Stimulated activated CD4-positive, alpha-beta T cell treated with anti-CD3 and anti-CD28 coated beads, Interleukin-15, amount 100 ng/mL, for 24 hours (primary cell): ENCODE data around the gene HJURP.

Experiments
- DNase-seq: peaks from one replicate; pipeline ENCODE4 v3.0.0-alpha.2; 2020

Gene HJURP

DNA sequence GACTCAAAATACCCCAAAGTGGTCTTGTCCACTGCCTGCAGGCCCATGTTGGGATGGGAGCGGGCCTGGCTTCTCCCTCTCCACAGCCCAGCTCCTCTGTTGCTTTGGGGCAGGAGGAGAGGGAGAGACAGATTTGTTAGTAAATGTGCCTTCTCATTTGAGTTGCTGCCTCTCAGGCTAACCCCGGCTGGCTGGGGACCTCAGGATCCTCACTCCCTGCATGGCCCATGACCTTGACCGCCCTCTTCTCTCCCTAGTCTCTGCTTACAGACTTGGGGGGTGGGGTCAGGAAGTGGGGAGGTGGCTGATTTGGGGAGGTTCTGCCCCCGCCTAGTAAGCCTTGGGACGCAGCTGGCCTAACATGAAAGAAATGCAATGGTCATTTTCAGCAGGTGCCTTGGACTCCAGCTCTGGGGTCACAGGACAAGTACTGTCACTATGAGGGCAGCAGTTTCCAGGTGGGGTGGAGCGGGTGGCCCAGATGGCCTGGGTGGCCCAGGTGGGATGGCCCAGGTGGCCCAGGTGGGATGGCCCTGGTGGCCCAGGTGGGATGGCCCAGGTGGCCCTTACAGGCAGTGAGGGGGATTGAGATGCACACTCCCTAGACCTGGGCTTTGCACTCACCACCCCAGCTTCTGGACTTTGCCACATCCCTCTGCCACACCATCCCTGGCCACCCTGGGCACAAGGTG lies 24.1 kb downstream of the HJURP start:
- DNase-seq: no peak

DNA sequence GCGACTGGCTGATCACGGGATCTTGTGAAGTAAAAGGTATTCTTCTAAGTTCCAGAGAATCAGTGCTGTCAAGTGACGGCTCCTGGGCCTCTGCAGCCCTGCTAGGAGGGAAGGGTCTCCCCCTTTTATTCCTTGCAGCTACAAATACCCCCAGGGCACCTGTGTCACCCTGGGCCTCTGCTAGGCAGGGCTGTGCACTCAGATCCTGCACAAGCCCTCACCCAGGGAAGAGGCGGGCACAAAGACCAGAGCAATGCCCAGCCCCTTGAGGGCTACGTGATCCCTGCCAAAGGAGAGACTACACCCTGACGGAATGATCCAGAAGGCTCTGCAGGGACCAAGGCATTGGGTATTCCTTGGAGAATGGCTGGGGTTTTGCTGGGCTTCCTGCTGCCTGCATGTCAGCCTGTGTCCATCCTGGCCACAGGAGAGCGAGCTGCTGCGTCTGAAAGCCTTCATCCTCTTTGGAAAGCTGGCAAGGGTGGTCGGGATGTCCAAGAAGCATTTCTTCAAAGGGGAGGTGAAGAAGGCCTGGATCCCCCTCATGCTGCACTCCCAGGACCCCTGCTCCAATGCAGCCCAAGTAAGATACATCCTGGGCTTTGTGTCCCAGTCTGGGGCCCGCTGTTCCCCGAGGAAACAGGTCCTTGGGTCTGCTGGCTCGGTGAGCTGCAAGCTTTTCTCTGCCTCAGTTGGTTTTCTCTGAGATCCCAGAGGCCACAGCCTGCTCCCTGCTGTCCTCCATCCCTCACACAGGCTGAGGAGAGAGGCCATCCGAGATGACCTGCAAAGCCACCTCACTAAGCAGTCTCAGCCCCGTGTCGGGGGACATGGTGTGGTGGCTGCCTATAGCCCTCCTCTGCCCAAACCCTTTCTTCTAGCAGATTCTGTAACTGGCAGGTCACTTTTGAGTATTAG lies 24.9 kb downstream of the HJURP start:
- DNase-seq: no peak

DNA sequence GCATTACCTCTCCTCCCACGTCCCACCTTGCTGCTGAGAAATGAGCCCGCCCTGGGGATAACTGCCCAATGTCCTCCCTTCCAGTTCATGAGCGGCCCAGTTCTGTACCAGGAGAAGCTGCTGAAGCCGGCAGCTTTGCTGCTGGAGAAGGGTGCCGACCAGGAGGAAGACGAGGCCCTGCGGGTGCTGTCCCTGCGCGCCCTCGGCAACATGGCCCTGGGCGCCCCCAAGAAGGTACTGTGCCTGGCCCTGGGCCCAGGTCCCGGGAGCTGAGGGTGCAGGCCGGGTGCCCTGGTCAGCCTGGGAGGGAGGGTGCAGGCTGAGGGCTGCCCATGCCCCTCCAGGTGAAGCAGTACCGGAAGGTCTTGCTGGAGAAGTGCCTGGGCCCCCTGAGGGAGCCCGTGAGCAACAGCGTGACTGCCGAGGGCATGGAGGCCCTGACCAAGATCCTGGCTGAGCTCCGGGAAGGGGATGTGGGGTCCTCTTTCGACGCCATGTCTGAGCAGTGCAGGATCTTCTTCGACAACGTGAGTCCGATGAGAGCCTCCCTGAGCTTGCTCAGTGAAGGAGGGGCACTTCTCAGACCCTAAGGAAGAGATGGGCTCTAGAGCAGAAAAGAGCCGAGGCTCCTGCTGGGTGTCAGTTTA lies 25.7 kb downstream of the HJURP start:
- no peak for DNase-seq

DNA sequence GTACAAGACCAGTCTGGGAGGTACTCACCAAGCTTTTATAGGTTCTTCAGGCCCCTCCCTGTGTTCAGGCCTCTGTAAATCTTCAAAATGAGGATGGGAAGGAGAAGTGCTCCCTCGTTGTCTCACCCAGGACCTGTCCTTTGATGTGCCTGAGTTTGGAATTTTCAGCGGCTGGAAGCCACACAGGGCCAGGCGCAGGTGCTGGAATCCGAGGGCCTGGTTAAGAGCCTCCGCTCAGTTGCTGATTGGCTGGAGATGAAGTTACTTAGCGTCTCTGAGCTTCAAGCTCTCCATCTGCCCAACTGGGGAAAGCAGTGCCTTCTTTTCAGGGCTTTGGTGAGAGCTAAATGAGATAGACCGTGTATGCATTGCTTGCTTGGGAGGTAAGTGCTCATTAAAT lies 30.0 kb downstream of the HJURP start:
- DNase-seq: no peak

GRCh38 chr2:233823731-233824121 lies 30.6 kb downstream of the HJURP start:
- DNase-seq: no peak

GRCh38 chr2:233822781-233823730 lies 31.3 kb downstream of the HJURP start:
- DNase-seq: no peak

DNA sequence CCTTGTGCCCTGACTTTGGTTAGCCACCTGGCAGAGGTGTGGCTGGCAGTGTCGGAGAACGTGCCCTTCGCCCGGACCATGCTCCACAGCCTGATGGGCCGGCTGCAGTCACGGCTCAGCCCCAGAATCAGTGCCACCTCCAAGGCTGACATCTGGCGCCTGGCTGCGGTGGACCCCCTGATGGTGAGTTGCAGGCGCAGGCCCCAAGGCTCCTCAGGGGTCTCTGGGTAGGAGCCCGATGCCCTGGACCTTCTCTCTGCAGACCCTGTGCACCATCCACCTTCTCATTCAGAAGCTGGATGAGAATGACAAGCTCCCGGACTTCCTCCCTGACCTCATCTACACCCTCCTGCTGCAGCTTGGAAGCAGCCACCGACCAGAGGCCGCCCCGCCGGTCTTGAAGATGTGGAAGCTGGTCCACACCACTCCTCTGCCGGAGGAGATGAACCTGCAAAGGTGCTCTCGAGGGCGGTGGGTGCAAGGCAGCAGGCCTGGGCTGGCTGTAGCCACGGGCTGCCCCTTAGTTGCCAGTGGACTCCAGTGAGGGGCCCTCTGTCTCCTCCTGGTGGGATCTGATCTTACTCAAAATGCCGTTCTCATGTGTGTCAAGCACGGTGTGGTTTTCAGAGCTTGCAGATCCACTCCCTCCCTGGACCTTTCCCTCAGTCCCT lies 32.1 kb downstream of the HJURP start:
- no peak for DNase-seq

DNA sequence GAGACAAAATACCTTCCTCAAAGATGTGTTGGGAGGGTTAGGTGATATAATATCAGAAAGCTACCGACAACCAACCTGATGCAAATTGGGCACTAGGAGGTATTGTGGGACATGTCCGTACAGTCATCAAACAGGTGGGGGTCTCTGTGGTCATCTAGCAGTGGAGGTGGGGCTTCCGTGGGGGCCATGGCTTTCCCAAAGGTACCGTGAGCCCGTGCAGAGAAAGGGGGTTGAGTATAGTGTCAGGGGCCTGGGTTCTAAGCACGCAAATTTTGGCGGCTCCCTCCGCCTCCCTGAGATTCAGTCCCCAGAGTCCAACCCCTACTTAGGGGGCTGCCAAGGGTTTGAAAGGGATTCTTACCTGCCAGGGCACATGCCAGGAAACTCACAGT lies 32.6 kb downstream of the HJURP start:
- no peak for DNase-seq

DNA sequence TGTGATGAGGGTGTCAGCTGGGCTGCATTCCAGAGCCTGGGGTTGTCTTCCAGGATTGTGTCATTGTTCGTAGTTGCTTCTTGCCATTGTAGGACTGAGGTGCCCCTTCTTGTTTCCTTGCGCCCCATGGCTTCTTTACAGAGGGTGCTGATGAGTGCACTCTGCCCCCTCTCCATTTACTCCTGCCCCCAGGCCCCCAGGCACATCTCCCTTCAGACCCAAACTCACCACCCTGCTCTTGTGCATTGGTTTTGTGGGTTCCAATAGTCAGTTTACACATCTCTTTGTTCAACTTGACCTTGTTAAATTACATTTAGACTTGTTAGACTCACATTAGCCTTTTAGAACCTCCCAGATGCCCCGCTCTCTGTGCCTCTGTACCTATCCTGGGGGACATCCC lies 33.1 kb downstream of the HJURP start:
- no peak for DNase-seq

- DNase-seq: no peak
These were observed 33.6 kb downstream of the HJURP start for GRCh38 chr2:233820774-233821105.

- no peak for DNase-seq
These were observed 34.2 kb downstream of the HJURP start for GRCh38 chr2:233819884-233820773.

DNA sequence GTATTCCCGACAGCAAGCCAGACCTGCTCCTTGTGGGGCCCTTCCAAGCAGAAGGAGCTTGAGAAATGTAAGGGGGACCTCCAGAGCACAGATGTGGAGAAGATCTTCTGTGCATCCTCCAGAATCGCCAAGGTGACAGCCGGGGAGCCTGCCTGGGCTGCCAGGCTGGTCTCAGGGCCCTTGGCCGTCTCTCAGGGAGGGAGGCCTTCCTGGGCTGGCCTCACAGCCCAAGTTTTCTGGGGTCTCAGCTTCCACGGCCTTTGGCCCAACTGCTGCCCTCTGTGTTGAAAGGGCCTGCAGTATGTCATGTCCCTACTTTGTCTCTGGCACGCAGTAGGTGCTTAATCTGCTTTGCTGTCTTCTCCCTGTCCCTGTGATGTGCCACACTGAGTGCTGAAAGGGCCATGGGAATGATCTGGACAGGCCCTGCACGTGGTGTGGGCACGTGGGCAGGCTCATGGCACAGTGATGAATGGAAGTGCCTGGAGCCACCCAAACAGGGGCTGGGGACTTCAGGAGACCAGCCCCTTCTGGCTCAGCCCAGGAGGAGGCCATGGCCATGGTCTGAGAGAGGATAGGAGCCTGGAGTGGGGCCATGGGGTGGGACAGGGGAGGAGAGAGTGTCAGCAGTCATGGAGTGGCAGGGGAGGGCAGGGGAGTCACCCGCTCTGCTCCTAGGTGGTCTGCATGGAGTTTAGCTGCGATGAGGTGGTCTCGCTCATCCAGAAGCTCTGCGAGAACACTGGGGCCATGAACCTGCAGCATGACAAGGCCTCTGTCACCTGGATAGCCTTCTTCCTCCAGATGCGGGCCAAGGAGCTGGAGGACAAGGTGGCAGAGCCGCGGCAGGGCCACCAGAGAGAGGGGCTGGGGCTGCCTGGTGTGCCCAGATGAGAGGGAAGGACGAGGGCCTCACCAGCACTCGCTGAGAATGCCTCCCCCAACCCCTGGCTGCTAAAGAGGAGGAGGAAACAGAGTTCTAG lies 35.4 kb downstream of the HJURP start:
- DNase-seq: no peak

DNA sequence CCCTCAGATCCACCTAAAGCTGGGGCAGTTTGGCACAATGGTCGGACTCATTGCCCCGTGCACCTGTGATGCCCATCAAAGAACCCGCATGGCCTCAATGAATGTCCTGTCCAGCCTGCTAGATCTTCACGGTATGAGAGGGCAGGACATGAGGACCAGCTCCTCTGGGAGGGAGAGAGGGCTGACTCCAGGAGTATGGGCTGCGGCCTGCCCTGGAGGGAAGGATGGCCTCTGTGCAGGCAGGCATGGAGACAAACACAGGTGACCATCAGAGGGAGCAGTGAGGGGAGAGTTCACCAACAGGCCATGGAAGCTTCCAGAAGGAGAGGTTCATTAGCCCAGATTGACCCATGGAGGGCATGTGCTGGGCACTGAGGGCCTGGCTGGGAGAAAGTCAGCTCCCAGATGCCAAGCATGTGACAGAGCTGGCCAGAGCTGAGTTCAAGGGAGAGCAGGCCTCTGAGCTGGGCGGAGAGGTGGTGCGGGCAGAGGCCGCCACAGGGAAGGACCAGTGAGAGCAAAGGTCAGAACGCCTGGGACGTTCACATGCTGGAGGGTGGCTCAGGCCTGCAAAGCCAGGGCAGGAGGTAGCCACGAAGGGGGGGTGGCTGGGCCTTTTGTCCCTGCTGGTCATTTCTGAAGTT lies 36.2 kb downstream of the HJURP start:
- no peak for DNase-seq

GRCh38 chr2:233817361-233817911 lies 36.9 kb downstream of the HJURP start:
- DNase-seq: no peak

DNA sequence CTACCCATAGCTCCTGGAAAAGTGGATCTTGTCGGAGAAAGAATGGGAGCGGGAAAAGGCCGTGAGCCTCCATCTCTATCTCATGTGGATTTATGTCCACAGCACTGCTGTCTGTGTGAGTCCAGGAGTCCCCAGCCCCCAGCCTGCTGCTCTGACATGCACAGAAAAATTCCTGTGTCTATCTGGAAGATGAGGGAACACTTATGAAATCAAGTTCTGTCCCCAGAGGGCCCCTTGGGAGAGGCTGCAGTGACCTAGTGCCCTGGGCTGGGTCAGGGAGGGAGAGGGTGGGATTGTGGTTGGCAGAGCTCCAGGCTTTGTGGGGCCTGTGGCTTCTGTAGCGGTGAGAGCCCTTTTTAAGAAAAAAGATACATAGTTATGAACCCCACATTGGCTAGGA lies 37.6 kb downstream of the HJURP start:
- no peak for DNase-seq

DNA sequence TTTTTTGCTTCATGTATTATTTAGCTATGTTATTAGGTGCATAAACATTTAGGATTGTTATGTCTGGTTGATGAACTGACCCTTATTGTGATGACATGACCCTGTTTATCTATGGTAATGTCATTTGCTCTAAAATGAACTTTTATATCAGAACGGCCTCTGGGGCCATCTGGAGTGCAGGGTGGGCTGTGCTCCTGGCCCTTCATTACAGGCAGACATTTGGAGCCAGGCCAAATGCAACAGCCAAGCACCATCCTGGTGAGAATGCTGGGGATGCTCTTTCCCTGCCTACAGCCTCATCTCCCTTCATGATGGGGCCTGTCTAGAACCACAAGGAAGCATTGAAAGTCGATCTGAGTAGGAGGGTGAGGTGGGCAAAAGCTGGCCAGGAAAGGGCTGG lies 38.0 kb downstream of the HJURP start:
- no peak for DNase-seq

GRCh38 chr2:233815861-233816260 lies 38.5 kb downstream of the HJURP start:
- no peak for DNase-seq

- DNase-seq: no peak
These were observed 40.1 kb downstream of the HJURP start for GRCh38 chr2:233814056-233814835.
